GM20000 (cell line): Measurements from ENCODE around the gene ITGA6.
"Not testable (repeated sequence)": the region's sequence is repeated elsewhere in the genome, so short reads cannot be mapped to it uniquely, and the experiment has no call there.

Experiments used
- DNase-seq: peaks from one replicate; pipeline ENCODE4 v3.0.0; 2012; ENCODE audit warnings: low spot score
- CTCF ChIP-seq: IDR thresholded peaks from 2 replicates; pipeline ENCODE4 v1.5.1; 2012; ENCODE audit warnings: mild to moderate bottlenecking, control low read depth; ENCODE audit errors: extremely low read depth, missing control alignments

The ITGA6 gene

GRCh38 chr2:172545408-172546075 lies 118.2 kb downstream of the ITGA6 start:
- no peak for DNase-seq
- no peak for TF ChIP-seq CTCF

- no peak for DNase-seq
- TF ChIP-seq CTCF: no peak
Measured at GRCh38 chr2:172549131-172549530, 121.7 kb downstream of the ITGA6 start.

GRCh38 chr2:172549802-172550201 lies 122.4 kb downstream of the ITGA6 start:
- DNase-seq: not testable (repeated sequence)

GRCh38 chr2:172550419-172550818 lies 123.0 kb downstream of the ITGA6 start:
- TF ChIP-seq CTCF: no peak
- no peak for DNase-seq

GRCh38 chr2:172551271-172551670 lies 123.9 kb downstream of the ITGA6 start:
- no peak for DNase-seq
- no peak for TF ChIP-seq CTCF

- TF ChIP-seq CTCF: no peak
- DNase-seq: no peak
Measured at GRCh38 chr2:172552547-172553291, 125.3 kb downstream of the ITGA6 start.

GRCh38 chr2:172554352-172555271 lies 127.2 kb downstream of the ITGA6 start:
- no peak for DNase-seq
- no peak for TF ChIP-seq CTCF
